A673 (cell line): ENCODE data around the gene SH3RF3. TPM values are rescaled to one million over a fixed set of nuclear protein-coding genes. Genes with fewer than 3 reads are reported as not detected.

ENCODE experiments used
- BruUV-seq: library from RNA; stranded (reverse); fragments of 400-500 nt; replicated peaks from 2 replicates; lab custom pipeline; 2021; lab: Mats Ljungman, UMichigan
- CTCF ChIA-PET: fragments of 300-600 bp; sonication (Branson Sonifier 250); formaldehyde crosslinking; loops from one replicate; lab custom pipeline; 2022; ENCODE audit warnings: antibody characterized with exemption; lab: Charles Lee
- POLR2A ChIA-PET: fragments of 300-600 bp; sonication (Branson Sonifier 250); formaldehyde crosslinking; loops from one replicate; lab custom pipeline; 2022; ENCODE audit warnings: antibody characterized with exemption; ENCODE audit not compliant: low non-redundant PET; lab: Charles Lee
- DNase-seq: peaks from one replicate; pipeline ENCODE4 v3.0.0-alpha.2; 2015; ENCODE audit warnings: low spot score
- H3K27ac ChIP-seq: fragments of 200-600 bp; sonication (generic); 2 replicates; pipeline ENCODE4 v1.5.1; 2016; ENCODE audit warnings: mixed run types, low read depth, mild to moderate bottlenecking, mixed read lengths, antibody characterized with exemption, low read length; ENCODE audit not compliant: poor library complexity, severe bottlenecking
- H3K27me3 ChIP-seq: fragments of 200-600 bp; sonication (generic); replicated peaks from 2 replicates; pipeline ENCODE4 v1.6.1; 2017; ENCODE audit warnings: mixed run types, low read depth, mild to moderate bottlenecking, mixed read lengths, antibody characterized with exemption, low read length; ENCODE audit not compliant: insufficient read depth, poor library complexity
- H3K36me3 ChIP-seq: fragments of 200-600 bp; sonication (generic); 2 replicates; pipeline ENCODE4 v1.6.1; 2016; ENCODE audit warnings: mixed run types, mild to moderate bottlenecking, mixed read lengths, antibody characterized with exemption, low read length; ENCODE audit not compliant: insufficient read depth, poor library complexity, severe bottlenecking
- H3K4me1 ChIP-seq: fragments of 200-600 bp; sonication (generic); 2 replicates; pipeline ENCODE4 v1.6.1; 2017; ENCODE audit warnings: mixed run types, mild to moderate bottlenecking, mixed read lengths, antibody characterized with exemption, low read length; ENCODE audit not compliant: insufficient read depth, poor library complexity, severe bottlenecking
- H3K4me3 ChIP-seq: fragments of 200-600 bp; sonication (generic); 2 replicates; pipeline ENCODE4 v1.5.1; 2016; ENCODE audit warnings: low read depth, mixed run types, mild to moderate bottlenecking, mixed read lengths, low read length; ENCODE audit not compliant: poor library complexity, severe bottlenecking
- H3K9me3 ChIP-seq: fragments of 200-600 bp; sonication (generic); 2 replicates; pipeline ENCODE4 v1.6.1; 2016; ENCODE audit warnings: mixed run types, low read depth, mild to moderate bottlenecking, mixed read lengths, antibody characterized with exemption, low read length; ENCODE audit not compliant: poor library complexity, severe bottlenecking
- CTCF ChIP-seq: fragments of 300-800, 200-600 bp; sonication (generic); conservative IDR thresholded peaks from 2 replicates; pipeline ENCODE4 v1.5.1; 2017; ENCODE audit warnings: low read depth, mild to moderate bottlenecking, antibody characterized with exemption, low read length, moderate library complexity, mixed read lengths
- EZH2 ChIP-seq: fragments of 200-600 bp; sonication (generic); IDR thresholded peaks from 2 replicates; pipeline ENCODE4 v1.6.1; 2017; ENCODE audit warnings: borderline replicate concordance, low read depth, mild to moderate bottlenecking, mixed read lengths, antibody characterized with exemption, low read length; ENCODE audit not compliant: poor library complexity, severe bottlenecking
- intact Hi-C: fragments of 100-400 bp; cut with micrococcal nuclease; formaldehyde crosslinking; loops from one replicate; pipeline ENCODE4 v1.10.0; 2022; ENCODE audit not compliant: unreplicated experiment
- total RNA-seq: library from RNA; stranded (reverse); gene quantifications from 2 replicates; pipeline ENCODE4 v1.2.3, GENCODE V29; 2021

SH3RF3 gene
- total RNA-seq, 1 experiment from 2014 or later, result 0.15 TPM

DNA sequence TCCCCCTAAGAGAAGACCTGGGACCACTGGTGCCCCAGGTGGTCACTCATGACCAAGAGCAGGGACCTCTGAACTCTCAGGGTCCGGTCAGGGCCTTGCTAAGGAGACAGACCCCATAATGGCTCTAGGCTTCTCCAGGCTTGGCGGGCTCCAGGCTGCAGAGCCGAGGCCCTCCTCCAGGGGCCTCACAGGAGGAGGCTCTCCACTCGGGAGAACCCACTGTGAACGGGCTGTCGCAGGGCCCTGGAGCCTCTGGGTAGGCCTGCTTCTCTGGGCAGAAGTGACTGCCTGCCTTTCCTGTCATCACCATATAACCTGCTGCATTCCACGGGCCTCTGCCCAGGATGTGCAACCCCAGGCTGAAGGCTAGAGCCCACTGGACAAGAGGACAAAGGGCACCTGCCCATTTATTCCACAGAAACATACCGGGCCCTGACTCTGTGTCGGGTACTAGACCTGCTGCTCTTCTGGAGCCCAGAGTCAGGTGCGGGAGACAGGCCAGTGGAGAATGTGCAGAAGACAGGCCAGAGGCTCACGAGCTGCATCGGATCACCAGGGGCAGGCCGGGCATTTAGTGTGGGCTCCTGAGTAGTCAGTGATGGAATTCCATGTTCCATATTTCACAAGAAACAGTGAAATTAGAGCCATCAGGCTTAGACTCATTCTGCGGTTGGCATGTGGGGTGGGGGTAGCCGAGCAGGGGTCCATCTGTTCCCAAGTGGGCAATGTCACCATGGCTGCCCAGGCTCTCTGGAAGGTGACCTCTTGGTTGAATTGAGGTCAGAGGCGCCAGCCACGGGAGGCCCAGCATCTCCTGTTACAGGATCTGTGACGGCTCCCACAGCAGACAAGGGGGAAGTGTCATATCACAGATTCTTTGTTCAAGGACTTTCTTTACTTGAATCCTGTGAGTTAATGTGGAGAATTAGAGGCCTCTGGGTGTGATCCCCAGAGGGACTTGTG is 220.8 kb downstream of the SH3RF3 start:
- no peaks in the 10 kb centered on the region for H3K9me3 ChIP-seq
- ChIA-PET CTCF (no interaction called here), POLR2A (no interaction called here)
- intact Hi-C loops, result no loop called here
- no peaks in the 10 kb centered on the region for H3K4me1 ChIP-seq
- DNase-seq, result no peak
- no peaks in the 10 kb centered on the region for H3K27me3 ChIP-seq
- H3K4me3 ChIP-seq, result no peak overlapping the region
- no peak overlapping the region for H3K27ac ChIP-seq
- no peaks in the 10 kb centered on the region for H3K36me3 ChIP-seq
- no TSS peak for BruUV-seq
- no peak for TF ChIP-seq CTCF
- TF ChIP-seq EZH2, result no peak

DNA sequence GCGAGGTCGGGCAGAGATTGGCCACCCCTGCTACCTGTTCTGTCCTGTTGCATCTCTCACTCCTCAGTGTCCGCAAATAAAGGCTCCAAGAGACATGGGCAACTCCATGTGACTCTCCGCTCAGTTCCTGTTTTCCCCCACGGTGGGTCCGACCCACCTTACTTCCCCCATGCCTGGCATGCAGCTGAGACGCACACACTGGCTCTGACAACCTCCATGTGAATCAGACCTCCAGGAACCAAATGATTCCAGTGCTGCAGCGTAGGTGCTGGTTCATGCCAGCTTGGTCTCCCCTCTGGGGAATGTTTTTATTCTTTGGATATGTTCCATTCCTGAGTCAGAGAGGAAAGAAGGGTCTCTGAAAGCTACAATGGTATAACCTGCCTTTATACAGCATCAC is 221.5 kb downstream of the SH3RF3 start:
- Histone ChIP-seq H3K4me3 (no peak overlapping the region), H3K9me3 (no peaks in the 10 kb centered on the region), H3K27me3 (no peaks in the 10 kb centered on the region), H3K27ac (no peak overlapping the region), H3K36me3 (no peaks in the 10 kb centered on the region), H3K4me1 (no peaks in the 10 kb centered on the region)
- CTCF ChIA-PET, result no interaction called here
- intact Hi-C loops, result no loop called here
- no TSS peak for BruUV-seq
- DNase-seq, result no peak
- TF ChIP-seq EZH2 (no peak), CTCF (no peak)
- POLR2A ChIA-PET, result no interaction called here

GRCh38 chr2:109351164-109351756 is 222.3 kb downstream of the SH3RF3 start:
- Histone ChIP-seq H3K4me3 (no peak overlapping the region), H3K27me3 (no peaks in the 10 kb centered on the region), H3K4me1 (no peaks in the 10 kb centered on the region), H3K9me3 (no peaks in the 10 kb centered on the region), H3K36me3 (no peaks in the 10 kb centered on the region), H3K27ac (no peak overlapping the region)
- BruUV-seq, result no TSS peak
- ChIA-PET CTCF (no interaction called here), POLR2A (no interaction called here)
- TF ChIP-seq CTCF, result no peak
- no peak for TF ChIP-seq EZH2
- DNase-seq, result no peak
- intact Hi-C loops, result no loop called here
